Testis (tissue), 3 donors: Measurements from ENCODE around the gene NEO1. TPM values are rescaled to one million over a fixed set of nuclear protein-coding genes. Genes with fewer than 3 reads are reported as not detected.

ENCODE experiments used
- DNase-seq: peaks from one replicate; pipeline ENCODE4 v3.0.0-alpha.2; 2019
- H3K27ac ChIP-seq, 2 donors: fragments of 200-600 bp; sonication (generic); one replicate each; pipeline ENCODE4 v1.5.1; 2019
- H3K27me3 ChIP-seq: fragments of 200-600 bp; sonication (generic); one replicate; pipeline ENCODE4 v1.5.1; 2019
- H3K36me3 ChIP-seq: fragments of 200-600 bp; sonication (generic); one replicate; pipeline ENCODE4 v1.5.1; 2017; ENCODE audit warnings: low read depth; ENCODE audit errors: missing control alignments
- H3K4me1 ChIP-seq: fragments of 200-600 bp; sonication (generic); one replicate; pipeline ENCODE4 v1.5.1; 2019
- H3K4me3 ChIP-seq, 2 donors: fragments of 200-600 bp; sonication (generic); one replicate each; pipeline ENCODE4 v1.5.1; 2017 to 2019
- H3K9me3 ChIP-seq: fragments of 200-600 bp; sonication (generic); one replicate; pipeline ENCODE4 v1.5.1; 2017
- CTCF ChIP-seq, 3 experiments: fragments of 450-650 bp in 2 of 3; fragments of 200-600 bp in 1 of 3; sonication (generic) in 1 of 3; IDR thresholded peaks; one replicate each; pipeline ENCODE4 v1.5.1; 2016 to 2019; ENCODE audit warnings: antibody characterized with exemption in 3 of 3, mild to moderate bottlenecking in 2 of 3, moderate library complexity in 1 of 3
- POLR2A ChIP-seq: fragments of 450-650 bp; IDR thresholded peaks from one replicate; pipeline ENCODE4 v1.6.1; 2017; ENCODE audit warnings: antibody characterized with exemption, mild to moderate bottlenecking, moderate library complexity
- WGBS, 2 donors: methylation state at CpG; one replicate each; pipeline ENCODE4 v1.1.5; 2018; 5-methylcytosine and 5-hydroxymethylcytosine counted together
- intact Hi-C: fragments of 100-400 bp; cut with DNase I; formaldehyde crosslinking; loops from one replicate; pipeline ENCODE4 v1.15.1; 2023; ENCODE audit warnings: low total_unique reads
- polyA plus RNA-seq: library from polyadenylated mRNA; stranded (reverse); fragments of 350-450 nt; fragmentation: Illumina TruSeq; extraction: RNeasy Lipid Tissue Mini Kit (QIAGEN cat#74804); gene quantifications from one replicate; pipeline ENCODE4 v1.2.3, GENCODE V29; 2014; ENCODE audit warnings: low read depth, low replicate concordance; ENCODE audit not compliant: insufficient read depth
- total RNA-seq, 2 donors: library from RNA; depleted of rRNA; stranded (reverse); fragments of >200 nt; gene quantifications; one replicate each; pipeline ENCODE4 v1.2.3, GENCODE V29; 2016

NEO1 gene
- total and polyA plus RNA-seq, 3 donors from 2014 or later = 42.2 to 57.4 (median 50.2) TPM

DNA sequence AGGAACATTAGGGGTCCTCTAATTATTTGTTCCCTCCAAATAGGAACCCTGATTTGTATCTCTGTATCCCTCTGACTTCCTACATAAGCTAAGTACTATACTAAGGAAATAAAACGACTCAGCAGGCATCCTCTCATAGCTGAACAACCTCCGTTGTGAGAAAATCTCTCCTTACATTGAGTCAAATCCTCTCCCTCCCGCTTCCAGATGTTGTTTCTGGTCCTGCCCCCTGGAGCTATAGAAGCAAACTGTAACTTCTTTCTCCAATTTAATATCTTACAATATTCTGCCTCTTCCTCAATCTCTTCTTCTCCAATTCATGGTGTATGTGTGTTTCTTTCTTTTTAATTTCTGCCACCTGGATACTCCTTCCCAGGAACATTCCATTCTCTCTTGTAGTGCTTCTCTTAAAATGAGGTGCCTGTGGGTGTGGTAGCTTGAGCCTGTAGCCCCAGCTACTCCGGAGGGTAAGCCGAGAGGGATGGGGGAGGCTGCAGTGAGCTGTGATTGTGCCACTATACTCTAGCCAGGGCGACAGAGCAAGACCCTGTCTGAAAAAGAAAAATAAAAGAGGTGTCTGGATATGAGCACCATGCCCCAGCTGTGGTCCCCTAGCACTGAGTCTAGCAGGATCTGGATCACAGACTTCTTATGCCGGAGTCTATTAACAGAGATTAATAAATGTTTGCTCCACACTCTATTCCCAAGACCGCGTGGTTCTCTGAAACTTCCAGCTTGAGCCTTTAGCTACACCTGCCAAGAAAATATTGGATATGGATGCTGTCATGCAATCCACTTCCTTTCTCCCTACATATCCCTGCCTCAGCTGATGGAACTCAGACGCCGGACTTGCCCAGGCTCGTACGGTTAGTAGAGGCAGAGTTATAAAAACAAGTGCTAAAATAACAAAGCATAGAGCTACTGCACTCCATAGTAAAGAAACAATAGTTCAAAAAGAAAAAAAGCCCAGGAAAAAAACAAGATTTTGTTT lies 42.9 kb upstream of the NEO1 start:
- TF ChIP-seq CTCF (IDR thresholded peaks at IDR 0.05) = no peak
- no peaks in the 10 kb centered on the region for H3K9me3 ChIP-seq
- H3K27ac ChIP-seq = no peak overlapping the region
- H3K36me3 ChIP-seq = no peaks in the 10 kb centered on the region
- intact Hi-C loops = no loop called here
- WGBS, 2 donors = 50 to 65% methylated on average over 13 of the region's 13 CpGs
- H3K27me3 ChIP-seq = no peaks in the 10 kb centered on the region
- H3K4me3 ChIP-seq = no peak overlapping the region
- no peak for DNase-seq
- no peaks in the 10 kb centered on the region for H3K4me1 ChIP-seq

GRCh38 chr15:73010154-73011152 lies 41.8 kb upstream of the NEO1 start:
- Histone ChIP-seq H3K36me3 (no peaks in the 10 kb centered on the region), H3K4me3 (no peak overlapping the region), H3K27me3 (no peaks in the 10 kb centered on the region), H3K4me1 (no peaks in the 10 kb centered on the region), H3K27ac (no peak overlapping the region), H3K9me3 (no peaks in the 10 kb centered on the region)
- no peak for TF ChIP-seq POLR2A
- TF ChIP-seq CTCF (IDR thresholded peaks at IDR 0.05) = no peak
- WGBS, 2 donors = 70 to 78% methylated on average over 10 of the region's 10 CpGs
- no peak for DNase-seq
- intact Hi-C loops = no loop called here

DNA sequence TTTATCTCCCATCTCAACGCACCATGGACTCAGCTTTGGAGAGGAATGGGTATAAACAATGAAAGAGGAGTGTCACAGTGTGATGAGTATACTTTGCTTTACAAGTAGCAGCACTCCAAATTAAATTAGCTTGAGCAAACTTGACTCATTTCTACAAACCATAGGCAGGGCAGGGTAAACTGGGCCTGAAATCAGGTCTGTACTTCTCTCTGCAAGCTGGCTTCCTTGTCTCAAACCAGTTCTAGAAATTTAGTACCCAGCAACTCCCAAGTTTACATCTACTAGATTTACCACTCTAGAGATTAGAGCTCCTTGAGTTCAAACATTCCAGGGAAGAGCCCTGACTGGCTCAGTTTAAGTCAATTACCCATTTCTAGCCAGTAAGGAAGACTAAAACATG lies 37.4 kb upstream of the NEO1 start:
- intact Hi-C loops = no loop called here
- 90 to 100% methylated on average over 1 of the region's 1 CpG for WGBS, 2 donors

DNA sequence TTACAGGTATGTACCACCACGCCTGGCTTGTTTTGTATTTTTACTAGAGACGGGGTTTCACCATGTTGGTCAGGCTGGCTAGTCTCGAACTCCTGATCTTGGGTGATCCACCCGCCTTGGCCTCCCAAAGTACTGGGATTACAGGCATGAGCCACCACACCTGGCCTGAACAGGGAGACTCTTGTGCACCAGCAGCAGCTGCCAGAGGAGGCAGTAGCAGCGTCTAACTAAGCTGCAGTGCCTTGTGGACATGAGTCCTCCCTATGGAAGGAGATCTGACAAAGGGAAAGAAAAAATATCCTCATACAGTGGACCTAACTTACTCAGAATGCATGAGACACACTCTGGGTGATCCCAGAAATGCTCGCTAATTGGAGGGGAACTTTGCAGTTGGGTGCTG lies 36.8 kb upstream of the NEO1 start:
- H3K36me3 ChIP-seq = no peaks in the 10 kb centered on the region
- H3K27ac ChIP-seq = no peak overlapping the region
- WGBS, 2 donors = 96 to 97% methylated on average over 6 of the region's 6 CpGs
- H3K4me3 ChIP-seq = no peak overlapping the region
- no peaks in the 10 kb centered on the region for H3K27me3 ChIP-seq
- TF ChIP-seq CTCF (IDR thresholded peaks at IDR 0.05) = no peak
- no peak for TF ChIP-seq POLR2A
- DNase-seq = no peak
- no peaks in the 10 kb centered on the region for H3K9me3 ChIP-seq
- intact Hi-C loops = no loop called here
- H3K4me1 ChIP-seq = no peaks in the 10 kb centered on the region

More for the DNA sequence above, 37.4 kb upstream of the NEO1 start:
- no peak for TF ChIP-seq CTCF (IDR thresholded peaks at IDR 0.05)
- TF ChIP-seq POLR2A = no peak
- Histone ChIP-seq H3K9me3 (no peaks in the 10 kb centered on the region), H3K4me3 (no peak overlapping the region), H3K4me1 (no peaks in the 10 kb centered on the region), H3K27me3 (no peaks in the 10 kb centered on the region), H3K27ac (no peak overlapping the region), H3K36me3 (no peaks in the 10 kb centered on the region)
- no peak for DNase-seq
